ENCODE measurements around the gene TXN2.
A peak's percentile ranks its signal among the peaks of the same experiment; 100 is the strongest.

Gene TXN2

DNA sequence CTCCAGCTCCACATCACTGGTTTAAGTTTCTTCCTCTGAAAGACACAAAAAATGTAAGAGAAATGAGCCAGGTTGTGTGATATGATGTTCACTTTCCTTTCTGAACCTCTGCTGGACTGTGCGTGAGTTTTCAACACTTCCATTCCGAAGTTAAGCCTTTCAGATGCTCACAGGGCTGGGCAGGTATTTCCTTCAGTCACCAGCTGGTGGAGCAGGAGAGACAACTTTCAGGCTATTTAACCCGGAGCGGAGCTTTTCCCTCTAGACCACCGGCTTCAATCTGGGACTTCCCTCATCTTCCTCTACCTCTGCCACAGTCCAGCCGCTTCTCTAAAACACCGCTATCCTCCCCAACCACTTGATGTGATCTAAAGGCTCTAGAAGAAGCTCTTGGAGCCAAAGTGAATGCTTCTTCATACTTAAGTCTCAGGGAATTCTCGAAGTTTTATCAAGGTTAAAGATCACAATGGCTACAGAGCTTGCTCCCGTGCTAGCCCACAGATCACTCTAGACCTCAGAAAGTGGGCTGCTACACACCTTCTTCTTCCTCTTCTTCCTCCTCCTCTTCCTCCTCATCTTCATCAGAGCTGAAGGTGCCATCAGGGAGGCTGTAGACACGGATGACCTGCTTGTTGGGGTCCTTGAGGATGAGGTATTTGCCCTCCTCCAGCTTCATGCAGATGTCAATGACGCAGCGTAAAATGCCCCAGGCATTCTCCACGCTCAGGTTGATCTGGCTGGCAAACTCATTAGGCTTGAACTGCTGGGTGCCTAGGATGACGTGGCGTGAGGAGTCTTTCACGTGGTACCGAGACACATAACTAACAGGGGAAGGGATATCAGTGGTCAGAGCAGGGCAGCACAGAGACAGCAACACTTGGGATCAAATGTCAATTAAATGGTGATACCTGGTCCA is 29.8 kb upstream of the TXN2 start:
- H3K9me3 ChIP-seq (ENCODE audit: control insufficient read depth in 1 of 2, low read length in 2 of 2), result no peaks in the 10 kb centered on the region
- H3K4me3 ChIP-seq (ENCODE audit: low read depth in 1 of 2, low read length in 2 of 2), result no peak overlapping the region
- H3K27ac ChIP-seq (ENCODE audit: low read depth, low read length), result no peak overlapping the region
- H3K27me3 ChIP-seq (ENCODE audit: control insufficient read depth in 1 of 2, insufficient read depth in 2 of 2, low read length in 2 of 2), result no peaks in the 10 kb centered on the region
- peaks cover 10 to 11% of the 10 kb centered on the region in 2 donors for H3K4me1 ChIP-seq (ENCODE audit: control insufficient read depth in 1 of 2, insufficient read depth in 2 of 2, low read length in 2 of 2)
- no peak overlapping the region for H3K9ac ChIP-seq (ENCODE audit: low read depth in 1 of 2, low read length in 2 of 2)
- peaks cover 40 to 60% of the 10 kb centered on the region in 2 donors for H3K36me3 ChIP-seq (ENCODE audit: control insufficient read depth in 1 of 2, insufficient read depth in 2 of 2, low read length in 2 of 2)

DNA sequence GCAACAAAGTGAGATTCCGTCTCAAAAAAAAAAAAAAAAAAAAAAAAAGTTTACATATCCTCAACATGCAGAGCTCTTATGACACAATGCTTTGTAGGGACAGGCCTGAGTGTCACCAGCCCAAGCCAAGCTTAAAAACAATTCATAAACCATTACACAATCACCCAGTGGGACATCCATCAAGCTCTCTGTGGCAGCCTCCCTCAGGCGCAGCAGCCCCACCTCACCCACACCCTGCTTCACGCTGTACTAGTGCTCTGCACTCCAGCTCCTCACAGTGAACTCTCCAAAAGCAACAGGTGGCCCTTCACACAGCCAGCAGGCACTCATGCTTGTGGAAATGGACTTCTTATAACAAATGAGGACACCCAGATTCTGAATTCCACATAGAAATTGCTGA is 28.9 kb upstream of the TXN2 start:
- Histone ChIP-seq H3K36me3 (ENCODE audit: control insufficient read depth in 1 of 2, insufficient read depth in 2 of 2, low read length in 2 of 2) (peaks cover 36 to 52% of the 10 kb centered on the region in 2 donors), H3K27me3 (ENCODE audit: control insufficient read depth in 1 of 2, insufficient read depth in 2 of 2, low read length in 2 of 2) (no peaks in the 10 kb centered on the region), H3K9me3 (ENCODE audit: control insufficient read depth in 1 of 2, low read length in 2 of 2) (no peaks in the 10 kb centered on the region), H3K27ac (ENCODE audit: low read depth, low read length) (no peak overlapping the region), H3K4me3 (ENCODE audit: low read depth in 1 of 2, low read length in 2 of 2) (no peak overlapping the region), H3K9ac (ENCODE audit: low read depth in 1 of 2, low read length in 2 of 2) (no peak overlapping the region), H3K4me1 (ENCODE audit: control insufficient read depth in 1 of 2, insufficient read depth in 2 of 2, low read length in 2 of 2) (peaks cover 10 to 17% of the 10 kb centered on the region in 2 donors)

DNA sequence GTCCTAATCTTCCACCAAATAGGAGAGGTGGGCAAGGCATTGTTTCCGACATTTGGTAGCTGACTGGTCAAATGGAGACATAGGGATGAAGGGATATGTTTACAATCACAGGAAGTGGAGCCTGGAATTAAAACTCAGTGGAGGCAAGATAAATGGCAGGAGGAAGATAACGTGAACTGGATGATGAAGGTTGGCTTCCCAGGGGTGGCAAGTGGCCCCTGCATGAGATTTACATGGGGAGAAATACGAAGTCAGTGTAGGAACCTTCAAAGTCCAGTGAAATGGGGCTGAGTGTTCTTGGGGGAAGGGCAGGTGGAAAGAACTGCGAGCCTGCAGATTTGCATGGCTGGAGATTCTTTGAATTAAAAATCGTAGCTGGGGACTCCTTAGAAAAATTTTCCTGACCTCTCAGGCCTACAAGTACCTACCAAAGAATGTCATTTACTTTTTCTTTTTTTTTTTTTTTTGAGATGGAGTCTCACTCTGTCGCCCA is 26.1 kb upstream of the TXN2 start:
- peak overlapping the region; percentile 28 to 44 for H3K9ac ChIP-seq (ENCODE audit: low read depth in 1 of 2, low read length in 2 of 2)
- H3K4me3 ChIP-seq (ENCODE audit: low read depth in 1 of 2, low read length in 2 of 2), result peak overlapping the region; percentile 63 to 65
- no peaks in the 10 kb centered on the region for H3K9me3 ChIP-seq (ENCODE audit: control insufficient read depth in 1 of 2, low read length in 2 of 2)
- H3K27ac ChIP-seq (ENCODE audit: low read depth, low read length), result no peak overlapping the region
- peaks cover 15 to 30% of the 10 kb centered on the region in 2 donors for H3K36me3 ChIP-seq (ENCODE audit: control insufficient read depth in 1 of 2, insufficient read depth in 2 of 2, low read length in 2 of 2)
- peaks cover 15 to 27% of the 10 kb centered on the region in 2 donors for H3K4me1 ChIP-seq (ENCODE audit: control insufficient read depth in 1 of 2, insufficient read depth in 2 of 2, low read length in 2 of 2)
- no peaks in the 10 kb centered on the region for H3K27me3 ChIP-seq (ENCODE audit: control insufficient read depth in 1 of 2, insufficient read depth in 2 of 2, low read length in 2 of 2)

DNA sequence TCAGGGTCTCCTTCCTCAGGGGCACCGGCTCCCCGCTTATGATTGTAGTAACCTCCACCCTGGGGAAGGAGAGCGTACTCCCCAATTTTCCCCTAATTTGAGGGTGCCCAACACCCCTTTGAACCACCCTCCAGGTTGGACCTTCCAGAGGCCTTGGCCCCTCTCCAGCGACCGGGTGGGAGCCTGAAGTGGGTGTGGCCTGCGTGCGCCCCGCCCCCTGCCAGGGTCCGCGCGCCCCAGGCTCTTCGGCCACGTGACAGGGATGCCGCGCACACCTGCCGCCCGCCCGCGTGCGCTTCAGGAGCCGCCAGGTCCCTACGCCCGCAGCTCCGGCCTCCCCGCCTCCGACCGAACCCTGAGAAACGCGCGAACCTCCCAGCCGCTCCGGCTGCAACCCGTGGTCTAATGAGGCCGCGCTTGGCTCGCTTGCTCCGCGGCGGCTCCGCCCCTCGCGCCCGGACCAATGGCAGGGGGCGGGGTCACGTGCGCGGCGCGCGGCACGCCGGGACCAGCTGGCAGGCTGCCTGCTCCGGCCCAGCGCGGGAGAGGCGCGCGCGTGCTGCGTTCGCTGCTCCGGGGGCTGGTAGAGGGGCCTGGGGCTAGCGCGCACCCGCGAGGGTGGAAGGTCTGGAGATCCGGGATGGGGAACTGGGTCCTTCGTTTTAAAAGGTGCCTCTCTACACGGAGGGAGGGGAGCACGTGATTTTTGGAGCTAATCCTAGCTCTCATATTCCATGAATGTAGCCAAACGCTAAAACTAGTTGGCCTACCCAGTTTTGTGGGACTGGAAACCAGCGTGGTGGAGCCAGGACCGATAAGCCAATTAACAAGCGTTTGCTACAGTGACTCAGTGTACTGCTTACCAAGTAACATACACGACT is 25.4 kb upstream of the TXN2 start, which contains the start of gene FOXRED2:
Gene FOXRED2 (minus strand): TSS at position 404 of the 881 bp plus-strand sequence. CDS start 618 bp downstream, outside the sequence.
- Histone ChIP-seq H3K9ac (ENCODE audit: low read depth in 1 of 2, low read length in 2 of 2) (peak within 1 kb of the TSS; percentile 28 to 44), H3K27me3 (ENCODE audit: control insufficient read depth in 1 of 2, insufficient read depth in 2 of 2, low read length in 2 of 2) (no peaks in the 10 kb centered on the region), H3K4me1 (ENCODE audit: control insufficient read depth in 1 of 2, insufficient read depth in 2 of 2, low read length in 2 of 2) (peaks cover 15 to 27% of the 10 kb centered on the region in 2 donors), H3K27ac (ENCODE audit: low read depth, low read length) (peak within 1 kb of the TSS; percentile 55), H3K36me3 (ENCODE audit: control insufficient read depth in 1 of 2, insufficient read depth in 2 of 2, low read length in 2 of 2) (peaks cover 10 to 23% of the 10 kb centered on the region in 2 donors), H3K9me3 (ENCODE audit: control insufficient read depth in 1 of 2, low read length in 2 of 2) (no peaks in the 10 kb centered on the region), H3K4me3 (ENCODE audit: low read depth in 1 of 2, low read length in 2 of 2) (peak within 1 kb of the TSS; percentile 63 to 65)

DNA sequence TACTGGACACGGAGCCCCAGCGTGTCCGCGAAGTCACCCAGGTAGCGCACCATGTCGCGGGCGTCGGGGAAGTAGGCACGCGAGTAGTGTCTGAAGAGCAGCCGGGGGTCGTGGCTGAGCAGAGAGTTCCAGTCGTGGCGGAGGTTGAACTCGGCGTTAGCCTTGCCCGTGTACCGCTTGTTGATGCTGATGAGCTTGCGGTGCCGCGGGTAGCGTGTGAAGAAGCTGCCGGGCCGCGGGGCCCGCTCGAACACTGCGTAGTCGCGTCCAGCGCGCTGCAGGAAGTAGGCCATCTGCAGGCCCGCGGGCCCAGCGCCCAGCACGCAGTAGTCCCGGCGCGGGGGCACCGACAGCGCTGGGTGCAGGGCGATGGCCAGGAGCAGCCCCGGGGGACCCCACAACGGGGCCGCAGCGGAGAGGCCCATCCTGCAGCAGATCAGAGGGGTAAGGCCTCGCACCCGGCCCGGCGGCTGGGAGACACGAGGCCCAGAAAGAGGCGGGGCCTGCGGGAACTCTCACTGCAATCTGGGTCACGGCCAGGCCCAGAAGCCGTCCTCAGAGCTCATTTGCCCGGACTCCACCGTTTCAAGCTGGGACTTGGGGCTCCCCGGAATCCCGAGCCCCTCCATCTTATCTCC is 24.7 kb upstream of the TXN2 start:
- Histone ChIP-seq H3K4me1 (ENCODE audit: control insufficient read depth in 1 of 2, insufficient read depth in 2 of 2, low read length in 2 of 2) (peaks cover 15 to 27% of the 10 kb centered on the region in 2 donors), H3K9ac (ENCODE audit: low read depth in 1 of 2, low read length in 2 of 2) (no peak overlapping the region)

DNA sequence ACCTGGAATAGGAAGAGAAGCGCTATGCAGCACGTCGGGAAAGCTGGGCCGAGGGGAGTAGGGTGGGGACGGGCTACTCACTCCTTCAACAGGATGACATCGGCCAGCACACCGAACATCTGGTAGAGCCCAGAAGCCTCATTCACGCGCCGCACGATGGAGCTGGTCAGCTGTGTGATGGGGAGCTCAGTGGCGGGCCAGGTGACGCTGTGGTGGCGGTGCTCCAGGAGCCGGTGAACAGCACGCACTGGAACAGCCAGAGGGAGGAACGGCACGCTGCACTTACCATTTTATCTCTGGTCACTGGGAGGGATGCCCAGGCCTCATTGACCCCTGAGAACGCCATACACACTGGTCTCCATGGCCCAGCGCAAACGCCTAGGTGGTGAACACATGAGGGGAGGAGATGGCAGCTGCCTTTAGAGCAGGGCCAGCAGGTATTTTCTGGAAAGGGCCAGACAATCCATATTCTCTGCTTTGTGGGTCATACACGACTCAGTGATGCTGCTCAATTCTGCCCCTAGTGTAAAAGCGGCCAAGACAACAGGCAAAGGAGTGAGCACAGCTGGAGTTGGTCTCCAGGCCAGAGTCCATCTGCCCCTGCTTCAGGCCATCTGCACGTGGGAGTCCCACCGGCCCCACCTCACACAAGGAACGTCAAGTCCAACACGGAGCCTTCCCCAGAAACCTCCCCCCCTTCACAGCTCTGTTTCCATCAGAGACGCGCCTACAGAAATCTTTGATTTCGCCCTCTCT is 16.6 kb upstream of the TXN2 start:
- Histone ChIP-seq H3K9me3 (ENCODE audit: control insufficient read depth in 1 of 2, low read length in 2 of 2) (no peaks in the 10 kb centered on the region), H3K27me3 (ENCODE audit: control insufficient read depth in 1 of 2, insufficient read depth in 2 of 2, low read length in 2 of 2) (no peaks in the 10 kb centered on the region), H3K9ac (ENCODE audit: low read depth in 1 of 2, low read length in 2 of 2) (no peak overlapping the region), H3K36me3 (ENCODE audit: control insufficient read depth in 1 of 2, insufficient read depth in 2 of 2, low read length in 2 of 2) (peaks cover 7 to 15% of the 10 kb centered on the region in 2 donors), H3K27ac (ENCODE audit: low read depth, low read length) (no peak overlapping the region), H3K4me1 (ENCODE audit: control insufficient read depth in 1 of 2, insufficient read depth in 2 of 2, low read length in 2 of 2) (peaks cover 0 to 3% of the 10 kb centered on the region in 2 donors), H3K4me3 (ENCODE audit: low read depth in 1 of 2, low read length in 2 of 2) (no peak overlapping the region)

More for the DNA sequence above, 24.7 kb upstream of the TXN2 start:
- H3K27ac ChIP-seq (ENCODE audit: low read depth, low read length), result no peak overlapping the region
- peaks cover 6 to 17% of the 10 kb centered on the region in 2 donors for H3K36me3 ChIP-seq (ENCODE audit: control insufficient read depth in 1 of 2, insufficient read depth in 2 of 2, low read length in 2 of 2)
- H3K27me3 ChIP-seq (ENCODE audit: control insufficient read depth in 1 of 2, insufficient read depth in 2 of 2, low read length in 2 of 2), result no peaks in the 10 kb centered on the region
- H3K4me3 ChIP-seq (ENCODE audit: low read depth in 1 of 2, low read length in 2 of 2), result peak overlapping the region; percentile 63 to 65
- no peaks in the 10 kb centered on the region for H3K9me3 ChIP-seq (ENCODE audit: control insufficient read depth in 1 of 2, low read length in 2 of 2)

DNA sequence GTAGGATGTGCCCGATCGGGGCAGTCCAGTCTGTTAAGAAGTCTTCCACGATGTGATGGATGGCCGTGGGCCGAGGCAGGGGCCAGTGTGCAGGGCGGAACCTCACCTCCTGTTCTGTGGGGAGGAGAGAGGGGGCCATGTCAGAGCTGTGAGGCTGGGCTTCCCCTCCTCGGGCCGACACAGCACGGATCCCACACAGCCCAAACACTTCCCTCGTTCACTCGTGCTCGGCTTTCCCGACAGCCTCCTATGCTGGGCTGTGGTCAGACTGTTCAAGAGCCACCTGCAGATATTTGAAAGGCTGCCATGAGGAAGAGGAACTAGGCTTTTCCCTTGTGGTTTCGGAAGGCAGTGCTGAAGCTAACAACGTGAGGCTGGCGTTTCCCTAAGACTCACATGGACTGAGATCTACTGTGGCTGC is 12.3 kb upstream of the TXN2 start:
- peaks cover 16 to 32% of the 10 kb centered on the region in 2 donors for H3K36me3 ChIP-seq (ENCODE audit: control insufficient read depth in 1 of 2, insufficient read depth in 2 of 2, low read length in 2 of 2)
- no peak overlapping the region for H3K9ac ChIP-seq (ENCODE audit: low read depth in 1 of 2, low read length in 2 of 2)
- H3K9me3 ChIP-seq (ENCODE audit: control insufficient read depth in 1 of 2, low read length in 2 of 2), result no peaks in the 10 kb centered on the region
- H3K4me1 ChIP-seq (ENCODE audit: control insufficient read depth in 1 of 2, insufficient read depth in 2 of 2, low read length in 2 of 2), result peaks cover 0 to 3% of the 10 kb centered on the region in 2 donors
- H3K27ac ChIP-seq (ENCODE audit: low read depth, low read length), result no peak overlapping the region
- H3K27me3 ChIP-seq (ENCODE audit: control insufficient read depth in 1 of 2, insufficient read depth in 2 of 2, low read length in 2 of 2), result no peaks in the 10 kb centered on the region
- peak overlapping the region in 1 of 2 donors; percentile 29 for H3K4me3 ChIP-seq (ENCODE audit: low read depth in 1 of 2, low read length in 2 of 2)

DNA sequence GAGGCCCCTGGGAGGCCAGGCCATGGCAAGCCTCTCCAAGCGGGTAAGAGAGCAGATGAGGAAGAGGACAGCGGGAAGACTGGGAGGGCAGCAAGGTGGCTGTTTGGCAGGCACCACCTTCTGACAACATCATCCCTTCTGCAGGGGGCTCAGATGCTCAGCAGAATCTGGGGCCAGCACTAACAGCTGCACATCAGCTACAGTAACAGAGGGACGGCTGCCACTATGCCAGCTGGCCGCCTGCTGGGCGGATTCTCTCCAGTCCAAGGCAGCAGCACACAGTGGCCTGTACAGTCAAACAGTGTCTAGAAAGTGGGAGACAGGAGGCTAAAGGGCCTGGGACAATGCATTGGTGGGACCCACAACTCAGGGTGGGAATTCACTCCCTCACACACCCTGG is 10.7 kb upstream of the TXN2 start:
- Histone ChIP-seq H3K4me3 (ENCODE audit: low read depth in 1 of 2, low read length in 2 of 2) (no peak overlapping the region), H3K36me3 (ENCODE audit: control insufficient read depth in 1 of 2, insufficient read depth in 2 of 2, low read length in 2 of 2) (peaks cover 13 to 24% of the 10 kb centered on the region in 2 donors), H3K27ac (ENCODE audit: low read depth, low read length) (no peak overlapping the region), H3K9ac (ENCODE audit: low read depth in 1 of 2, low read length in 2 of 2) (no peak overlapping the region), H3K4me1 (ENCODE audit: control insufficient read depth in 1 of 2, insufficient read depth in 2 of 2, low read length in 2 of 2) (peaks cover 0 to 3% of the 10 kb centered on the region in 2 donors), H3K9me3 (ENCODE audit: control insufficient read depth in 1 of 2, low read length in 2 of 2) (peaks cover 0 to 1% of the 10 kb centered on the region in 2 donors), H3K27me3 (ENCODE audit: control insufficient read depth in 1 of 2, insufficient read depth in 2 of 2, low read length in 2 of 2) (no peaks in the 10 kb centered on the region)

DNA sequence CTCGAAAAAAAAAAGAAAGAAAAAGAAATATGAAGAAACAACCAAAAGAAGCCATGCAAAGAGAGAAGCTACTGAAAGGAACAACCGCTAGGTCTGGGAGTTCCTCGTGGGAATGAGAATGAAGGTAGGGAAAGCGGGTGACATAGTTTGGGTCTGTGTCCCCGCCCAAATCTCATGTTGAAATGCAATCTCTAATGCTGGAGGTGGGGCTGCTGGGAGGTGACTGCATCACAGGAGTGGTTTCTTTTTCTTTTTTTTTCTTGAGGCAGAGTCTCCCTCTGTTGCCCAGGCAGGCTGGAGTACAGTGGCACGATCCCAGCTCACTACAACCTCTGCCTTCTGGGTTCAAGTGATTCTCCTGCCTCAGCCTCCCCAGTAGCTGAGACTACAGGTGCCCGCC is 9.7 kb upstream of the TXN2 start:
- Histone ChIP-seq H3K9me3 (ENCODE audit: control insufficient read depth in 1 of 2, low read length in 2 of 2) (peaks cover 0 to 7% of the 10 kb centered on the region in 2 donors), H3K27me3 (ENCODE audit: control insufficient read depth in 1 of 2, insufficient read depth in 2 of 2, low read length in 2 of 2) (no peaks in the 10 kb centered on the region), H3K27ac (ENCODE audit: low read depth, low read length) (no peak overlapping the region), H3K4me3 (ENCODE audit: low read depth in 1 of 2, low read length in 2 of 2) (no peak overlapping the region), H3K36me3 (ENCODE audit: control insufficient read depth in 1 of 2, insufficient read depth in 2 of 2, low read length in 2 of 2) (peaks cover 10 to 23% of the 10 kb centered on the region in 2 donors), H3K9ac (ENCODE audit: low read depth in 1 of 2, low read length in 2 of 2) (no peak overlapping the region), H3K4me1 (ENCODE audit: control insufficient read depth in 1 of 2, insufficient read depth in 2 of 2, low read length in 2 of 2) (peaks cover 0 to 3% of the 10 kb centered on the region in 2 donors)
